Transverse colon (tissue), 4 donors: ENCODE measurements around the gene CEACAM16.

ENCODE experiments used
- POLR2A ChIP-seq: fragments of 450-650 bp; IDR thresholded peaks from one replicate; pipeline ENCODE4 v1.6.1; 2016; ENCODE audit warnings: antibody characterized with exemption, mild to moderate bottlenecking, moderate library complexity
- POLR2AphosphoS5 ChIP-seq, 3 donors: sonication (generic); formaldehyde crosslinking; IDR thresholded peaks; one replicate each; pipeline ENCODE4 v1.6.1; 2016; ENCODE audit warnings: antibody characterized with exemption in 3 of 3
- TF ChIP-seq, protein P1 (sequence below), 5 experiments: fragments of 200-600 bp in 3 of 5; fragments of 450-650 bp in 2 of 5; sonication (generic) in 3 of 5; IDR thresholded peaks; 1 replicate in 2 of 5; 2 replicates in 3 of 5; pipeline ENCODE4 v1.5.1; 2016 to 2017; ENCODE audit warnings: antibody characterized with exemption in 5 of 5, inconsistent platforms in 3 of 5, mild to moderate bottlenecking in 2 of 5, moderate library complexity in 1 of 5

DNA sequence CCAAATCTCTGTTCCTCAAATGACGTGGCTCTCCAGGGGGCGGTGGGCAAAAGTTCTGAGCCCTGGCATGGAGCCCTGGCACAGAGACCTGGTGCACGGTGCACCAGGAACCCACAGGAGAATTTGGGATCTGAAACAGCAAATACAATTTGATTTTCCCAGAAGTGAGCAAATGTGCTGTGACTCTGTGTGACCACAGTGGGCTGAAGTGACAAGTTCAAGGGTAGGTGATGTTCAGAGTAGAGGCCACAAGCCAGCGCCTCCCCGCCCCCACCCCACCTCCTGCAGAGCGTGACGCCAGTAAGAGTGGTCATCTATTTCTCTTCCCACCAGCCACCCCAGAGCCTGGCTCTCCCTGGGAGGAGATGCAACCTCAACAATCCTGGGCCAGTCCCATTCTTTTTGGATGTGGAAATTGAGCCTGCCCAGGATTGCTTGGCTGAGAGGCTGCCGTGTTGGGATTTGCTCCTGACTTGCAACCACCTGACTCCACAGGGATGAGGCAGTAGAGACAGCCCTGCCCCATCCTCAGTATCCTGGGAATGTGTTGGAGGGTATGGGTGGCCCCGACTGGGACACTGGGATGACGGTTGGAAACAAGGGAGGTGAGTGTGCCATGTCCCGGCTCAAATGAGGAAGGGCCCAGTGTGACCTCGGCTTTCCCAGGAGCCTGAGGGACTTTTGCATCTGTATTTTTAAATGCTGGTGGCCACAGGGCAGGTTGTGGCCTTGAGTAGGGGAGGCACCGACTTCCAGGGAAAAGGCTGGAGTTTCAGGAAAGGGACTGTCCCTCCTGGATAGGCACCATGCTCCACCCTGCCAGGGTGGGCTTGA, 38.5 kb downstream of the CEACAM16 start:
- TF ChIP-seq POLR2AphosphoS5 (IDR thresholded peaks at IDR 0.05) (no peak), POLR2A (no peak)
- TF ChIP-seq, protein P1, sequence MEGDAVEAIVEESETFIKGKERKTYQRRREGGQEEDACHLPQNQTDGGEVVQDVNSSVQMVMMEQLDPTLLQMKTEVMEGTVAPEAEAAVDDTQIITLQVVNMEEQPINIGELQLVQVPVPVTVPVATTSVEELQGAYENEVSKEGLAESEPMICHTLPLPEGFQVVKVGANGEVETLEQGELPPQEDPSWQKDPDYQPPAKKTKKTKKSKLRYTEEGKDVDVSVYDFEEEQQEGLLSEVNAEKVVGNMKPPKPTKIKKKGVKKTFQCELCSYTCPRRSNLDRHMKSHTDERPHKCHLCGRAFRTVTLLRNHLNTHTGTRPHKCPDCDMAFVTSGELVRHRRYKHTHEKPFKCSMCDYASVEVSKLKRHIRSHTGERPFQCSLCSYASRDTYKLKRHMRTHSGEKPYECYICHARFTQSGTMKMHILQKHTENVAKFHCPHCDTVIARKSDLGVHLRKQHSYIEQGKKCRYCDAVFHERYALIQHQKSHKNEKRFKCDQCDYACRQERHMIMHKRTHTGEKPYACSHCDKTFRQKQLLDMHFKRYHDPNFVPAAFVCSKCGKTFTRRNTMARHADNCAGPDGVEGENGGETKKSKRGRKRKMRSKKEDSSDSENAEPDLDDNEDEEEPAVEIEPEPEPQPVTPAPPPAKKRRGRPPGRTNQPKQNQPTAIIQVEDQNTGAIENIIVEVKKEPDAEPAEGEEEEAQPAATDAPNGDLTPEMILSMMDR (IDR thresholded peaks at IDR 0.05) = no peak
